NCI-H1930 (cell line): ENCODE data around the gene CCDC74B.
"Not testable (repeated sequence)": the region's sequence is repeated elsewhere in the genome, so short reads cannot be mapped to it uniquely, and the experiment has no call there.

Experiments
- DNase-seq, 2 experiments: peaks; one replicate each; lab custom pipeline; 2025; lab: John Stamatoyannopoulos, UW

Gene CCDC74B

DNA sequence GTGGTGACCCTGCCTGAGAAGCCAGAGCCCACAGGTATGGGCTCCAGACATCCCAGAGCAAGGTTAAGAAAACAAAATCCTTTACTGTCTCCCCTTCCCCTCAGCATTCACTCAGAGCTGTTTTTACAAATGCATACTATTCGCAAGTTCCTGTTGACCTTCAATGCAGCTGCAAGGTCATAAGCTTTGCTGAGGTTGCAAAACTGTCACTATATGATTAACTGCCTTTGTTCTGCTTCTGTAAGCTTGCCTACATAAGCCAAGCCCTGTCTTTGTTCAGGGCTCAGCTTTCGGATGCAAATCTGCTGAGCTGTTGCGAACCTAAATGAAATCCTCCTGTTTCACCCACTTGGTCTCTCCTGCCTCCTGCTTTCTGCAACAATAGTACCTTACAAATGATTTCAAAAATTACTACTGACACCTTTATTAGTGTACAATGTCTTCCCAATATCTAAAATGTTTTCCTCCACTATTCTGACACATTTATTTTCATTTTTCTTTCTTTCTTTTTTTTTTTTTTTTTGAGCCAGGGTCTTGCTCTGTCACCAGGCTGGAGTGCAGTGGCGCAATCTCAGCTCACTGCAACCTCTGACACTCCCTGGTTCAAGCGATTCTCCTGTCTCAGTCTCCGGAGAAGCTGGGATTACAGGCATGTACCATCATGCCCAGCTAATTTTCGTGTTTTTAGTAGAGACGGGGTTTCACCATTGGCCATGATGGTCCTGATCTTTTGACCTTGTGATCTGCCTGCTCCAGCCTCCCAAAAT lies 42.1 kb downstream of the CCDC74B start:
- not testable (repeated sequence) for DNase-seq
